CD14-positive monocyte (primary cell): ENCODE measurements around the gene FAM107B. TPM values are rescaled to one million over a fixed set of nuclear protein-coding genes. Genes with fewer than 3 reads are reported as not detected.

Source experiments
- DNase-seq, 3 donors: peaks; one replicate each; pipeline ENCODE4 v3.0.0-alpha.2; 2011 to 2022
- H2AFZ ChIP-seq: 2 replicates; pipeline ENCODE4 v1.6.0; 2012; ENCODE audit warnings: mild to moderate bottlenecking, low read depth, low read length, inconsistent platforms; ENCODE audit not compliant: insufficient read depth, poor library complexity, severe bottlenecking
- H3K27ac ChIP-seq, 2 donors: 1 replicate in 1 of 2; 2 replicates in 1 of 2; pipeline ENCODE4 v1.5.1; 2012 to 2013; ENCODE audit warnings: low read length in 2 of 2, control low read depth in 1 of 2, inconsistent platforms in 1 of 2, low read depth in 1 of 2, mild to moderate bottlenecking in 1 of 2
- H3K27me3 ChIP-seq, 2 donors: one replicate each; pipeline versions ENCODE4 v1.6.0 to v1.6.1; 2011 to 2013; ENCODE audit warnings: low read length in 2 of 2; ENCODE audit not compliant: control insufficient read depth in 2 of 2, insufficient read depth in 2 of 2
- H3K36me3 ChIP-seq, 2 donors: replicated peaks in 1 of 2; 1 replicate in 1 of 2; 2 replicates in 1 of 2; pipeline versions ENCODE4 v1.5.1 to v1.6.1; 2012 to 2013; ENCODE audit warnings: low read length in 2 of 2, control low read depth in 1 of 2, inconsistent platforms in 1 of 2, mild to moderate bottlenecking in 1 of 2; ENCODE audit not compliant: insufficient read depth in 2 of 2, control insufficient read depth in 1 of 2
- H3K4me1 ChIP-seq, 2 donors: 1 replicate in 1 of 2; 2 replicates in 1 of 2; pipeline versions ENCODE4 v1.5.1 to v1.6.1; 2012 to 2013; ENCODE audit warnings: low read length in 2 of 2, control low read depth in 1 of 2, inconsistent platforms in 1 of 2, mild to moderate bottlenecking in 1 of 2, moderate library complexity in 1 of 2; ENCODE audit not compliant: insufficient read depth in 2 of 2, control insufficient read depth in 1 of 2
- H3K4me2 ChIP-seq: replicated peaks from 2 replicates; pipeline ENCODE3; 2012; ENCODE audit warnings: low read length, moderate library complexity, mild to moderate bottlenecking; ENCODE audit not compliant: poor library complexity, severe bottlenecking; ENCODE audit errors: extremely low read depth
- H3K4me3 ChIP-seq, 3 experiments: fragments of 200-600 bp in 1 of 3; sonication (generic) in 1 of 3; replicated peaks in 1 of 3; 1 replicate in 2 of 3; 2 replicates in 1 of 3; pipeline ENCODE4 v1.5.1; 2011 to 2013; ENCODE audit warnings: low read length in 3 of 3, mild to moderate bottlenecking in 3 of 3, control low read depth in 2 of 3, low read depth in 2 of 3, inconsistent platforms in 1 of 3, moderate library complexity in 1 of 3
- H3K79me2 ChIP-seq: 2 replicates; pipeline ENCODE4 v1.6.0; 2012; ENCODE audit warnings: mild to moderate bottlenecking, control low read depth, inconsistent platforms, low read length, moderate library complexity; ENCODE audit not compliant: insufficient read depth
- H3K9ac ChIP-seq: 2 replicates; pipeline ENCODE4 v1.6.0; 2017; ENCODE audit warnings: low read length, mild to moderate bottlenecking; ENCODE audit not compliant: insufficient read depth, poor library complexity, severe bottlenecking
- H3K9me3 ChIP-seq, 2 donors: replicated peaks in 1 of 2; 1 replicate in 1 of 2; 2 replicates in 1 of 2; pipeline versions ENCODE4 v1.5.1 to v1.6.1; 2012 to 2013; ENCODE audit warnings: low read length in 2 of 2, control low read depth in 1 of 2; ENCODE audit not compliant: control insufficient read depth in 1 of 2, insufficient read depth in 1 of 2
- H4K20me1 ChIP-seq: 2 replicates; pipeline ENCODE4 v1.6.0; 2012; ENCODE audit warnings: mild to moderate bottlenecking, low read length, control low read depth, moderate library complexity; ENCODE audit not compliant: insufficient read depth
- H3K27ac Mint-ChIP-seq, 7 donors: one replicate each; pipeline ENCODE4 v1.8.0; 2020; ENCODE audit warnings: mild to moderate bottlenecking in 7 of 7, mixed read lengths in 7 of 7, moderate library complexity in 6 of 7, inconsistent platforms in 2 of 7
- H3K27me3 Mint-ChIP-seq, 3 donors: one replicate each; pipeline ENCODE4 v1.8.0; 2021 to 2022; ENCODE audit warnings: low read depth in 3 of 3, mild to moderate bottlenecking in 3 of 3, mixed read lengths in 3 of 3, moderate library complexity in 3 of 3, inconsistent platforms in 1 of 3
- H3K36me3 Mint-ChIP-seq, 2 donors: one replicate each; pipeline ENCODE4 v1.8.0; 2020; ENCODE audit warnings: mixed read lengths in 2 of 2, inconsistent platforms in 1 of 2, mild to moderate bottlenecking in 1 of 2
- H3K4me1 Mint-ChIP-seq: one replicate; pipeline ENCODE4 v1.8.0; 2020; ENCODE audit warnings: mild to moderate bottlenecking, mixed read lengths
- H3K4me3 Mint-ChIP-seq, 2 donors: one replicate each; pipeline ENCODE4 v1.8.0; 2020; ENCODE audit warnings: mild to moderate bottlenecking in 2 of 2, mixed read lengths in 2 of 2, moderate library complexity in 1 of 2
- H3K9me3 Mint-ChIP-seq, 7 donors: one replicate each; pipeline ENCODE4 v1.8.0; 2020 to 2022; ENCODE audit warnings: mixed read lengths in 7 of 7, mild to moderate bottlenecking in 6 of 7, moderate library complexity in 6 of 7, inconsistent platforms in 2 of 7
- WGBS: methylation state at CpG from one replicate; pipeline ENCODE4 v1.1.5; 2013; ENCODE audit warnings: missing lambda C conversion rate; ENCODE audit not compliant: insufficient coverage; 5-methylcytosine and 5-hydroxymethylcytosine counted together
- intact Hi-C, 2 donors: fragments of 100-400 bp; cut with micrococcal nuclease; formaldehyde crosslinking; loops; one replicate each; pipeline versions ENCODE4 v1.15.0 to v1.15.1; 2023
- polyA plus RNA-seq, 3 donors: library from polyadenylated mRNA; depleted of rRNA in 1 of 3; unstranded in 2 of 3; stranded (reverse) in 1 of 3; fragments of 300-500 nt in 2 of 3; fragments of >200 nt in 1 of 3; fragmentation: Illumina TruSeq in 2 of 3; gene quantifications; 1 replicate in 2 of 3; 2 replicates in 1 of 3; pipeline ENCODE4 v1.2.3, GENCODE V29; 2012 to 2021
- TF ChIP-seq, protein P1 (sequence below): fragments of 200-600 bp; IDR thresholded peaks from one replicate; pipeline ENCODE4 v1.8.0; 2022; ENCODE audit warnings: antibody characterized with exemption, mild to moderate bottlenecking

Gene FAM107B
- polyA plus RNA-seq, 3 donors = 27.2 to 68.5 (median 28.4) TPM

- TF ChIP-seq, protein P1, sequence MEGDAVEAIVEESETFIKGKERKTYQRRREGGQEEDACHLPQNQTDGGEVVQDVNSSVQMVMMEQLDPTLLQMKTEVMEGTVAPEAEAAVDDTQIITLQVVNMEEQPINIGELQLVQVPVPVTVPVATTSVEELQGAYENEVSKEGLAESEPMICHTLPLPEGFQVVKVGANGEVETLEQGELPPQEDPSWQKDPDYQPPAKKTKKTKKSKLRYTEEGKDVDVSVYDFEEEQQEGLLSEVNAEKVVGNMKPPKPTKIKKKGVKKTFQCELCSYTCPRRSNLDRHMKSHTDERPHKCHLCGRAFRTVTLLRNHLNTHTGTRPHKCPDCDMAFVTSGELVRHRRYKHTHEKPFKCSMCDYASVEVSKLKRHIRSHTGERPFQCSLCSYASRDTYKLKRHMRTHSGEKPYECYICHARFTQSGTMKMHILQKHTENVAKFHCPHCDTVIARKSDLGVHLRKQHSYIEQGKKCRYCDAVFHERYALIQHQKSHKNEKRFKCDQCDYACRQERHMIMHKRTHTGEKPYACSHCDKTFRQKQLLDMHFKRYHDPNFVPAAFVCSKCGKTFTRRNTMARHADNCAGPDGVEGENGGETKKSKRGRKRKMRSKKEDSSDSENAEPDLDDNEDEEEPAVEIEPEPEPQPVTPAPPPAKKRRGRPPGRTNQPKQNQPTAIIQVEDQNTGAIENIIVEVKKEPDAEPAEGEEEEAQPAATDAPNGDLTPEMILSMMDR = no peak
- no peaks in the 10 kb centered on the region for H4K20me1 ChIP-seq
- no peaks in the 10 kb centered on the region for H3K36me3 ChIP-seq
- H3K79me2 ChIP-seq = peaks cover 6% of the 10 kb centered on the region
- H3K27ac ChIP-seq = peak overlapping the region in 1 of 2 donors; percentile 61
- DNase-seq = no peak
- Mint-ChIP-seq H3K27me3 (no peaks in the 10 kb centered on the region), H3K36me3 (peaks cover 0 to 3% of the 10 kb centered on the region in 2 donors), H3K4me1 (peaks cover 71% of the 10 kb centered on the region), H3K9me3 (peaks cover 0 to 1% (median 0%) of the 10 kb centered on the region in 7 donors), H3K4me3 (no peak overlapping the region), H3K27ac (peak overlapping the region in 3 of 7 donors; percentile 13 to 82 (median 80))
- no peak overlapping the region for H3K4me3 ChIP-seq
- intact Hi-C loops = loop anchor here (1.0 to 5.0 kb wide), 3 partner anchors 8 to 213 kb away; no protein-coding TSS in a partner anchor
- no peak overlapping the region for H3K4me2 ChIP-seq
- H3K9me3 ChIP-seq = no peaks in the 10 kb centered on the region
- no peak overlapping the region for H2AFZ ChIP-seq
- H3K27me3 ChIP-seq = no peaks in the 10 kb centered on the region
- H3K4me1 ChIP-seq = peaks cover 67 to 75% of the 10 kb centered on the region in 2 donors
- WGBS = 71% methylated on average over 1 of the region's 1 CpG
- no peak overlapping the region for H3K9ac ChIP-seq
Observed at GRCh38 chr10:14609178-14609577, 165.5 kb downstream of the FAM107B start.

GRCh38 chr10:14608381-14609001 is 166.2 kb downstream of the FAM107B start:
- Histone ChIP-seq H4K20me1 (peaks cover 2% of the 10 kb centered on the region), H3K4me3 (no peak overlapping the region), H3K9ac (no peak overlapping the region), H3K27ac (peak overlapping the region; percentile 45 to 61), H3K4me1 (peaks cover 60 to 69% of the 10 kb centered on the region in 2 donors), H3K27me3 (no peaks in the 10 kb centered on the region), H3K9me3 (no peaks in the 10 kb centered on the region), H3K4me2 (peak overlapping the region; percentile 10), H3K79me2 (peaks cover 9% of the 10 kb centered on the region), H2AFZ (peak overlapping the region; percentile 38), H3K36me3 (no peaks in the 10 kb centered on the region)
- TF ChIP-seq, protein P1 = no peak
- Mint-ChIP-seq H3K4me3 (peak overlapping the region in 1 of 2 donors; percentile 27), H3K27ac (peak overlapping the region; percentile 80 to 95 (median 92)), H3K4me1 (peaks cover 64% of the 10 kb centered on the region), H3K27me3 (no peaks in the 10 kb centered on the region), H3K9me3 (peaks cover 0 to 1% (median 0%) of the 10 kb centered on the region in 7 donors), H3K36me3 (peaks cover 0 to 3% of the 10 kb centered on the region in 2 donors)
- peak; percentile 74 to 86 (median 86) for DNase-seq
- intact Hi-C loops = loop anchor here (1.0 to 5.0 kb wide), 3 partner anchors 9 to 214 kb away; no protein-coding TSS in a partner anchor
- 62% methylated on average over 1 of the region's 4 CpGs for WGBS
